H1 (cell line): ENCODE measurements around the gene PPP2R2C. TPM values are rescaled to one million over a fixed set of nuclear protein-coding genes. Genes with fewer than 3 reads are reported as not detected.

Source experiments
- BCL11A ChIP-seq, 2 experiments: IDR thresholded peaks; one replicate each; pipeline ENCODE4 v1.6.1; 2011; ENCODE audit warnings: low read depth in 2 of 2, low read length in 2 of 2, mild to moderate bottlenecking in 2 of 2
- BRCA1 ChIP-seq: IDR thresholded peaks from 2 replicates; pipeline ENCODE4 v1.6.1; 2012; ENCODE audit warnings: low read depth, low read length, improper control_type of control experiment
- KDM1A ChIP-seq: fragments of 200-600, 300-600 bp; sonication (generic); IDR thresholded peaks from 2 replicates; pipeline ENCODE4 v1.7.1; 2016; ENCODE audit warnings: mild to moderate bottlenecking, low read length, borderline replicate concordance
- polyA plus RNA-seq, 7 experiments: library from polyadenylated mRNA; depleted of rRNA in 3 of 7; stranded (reverse) in 5 of 7; unstranded in 2 of 7; fragments of >200 nt in 5 of 7; fragments of 200-250 nt in 2 of 7; gene quantifications; 1 replicate in 5 of 7; 2 replicates in 1 of 7; 4 replicates in 1 of 7; pipeline versions ENCODE4 v1.2.1 to v1.2.3, GENCODE V29; 2011 to 2013; ENCODE audit warnings: missing spikeins in 2 of 7, mixed read lengths in 2 of 7
- total RNA-seq: library from RNA; stranded (reverse); fragmentation: NEBNext Ultra II Directional; extraction: Animal tissue kit (Norgen Biotek cat#: 25700); gene quantifications from 2 replicates; pipeline ENCODE4 v1.2.1, GENCODE V29; 2021
- TF ChIP-seq, protein P1 (sequence below): IDR thresholded peaks from 2 replicates; pipeline ENCODE4 v1.6.1; 2012; ENCODE audit warnings: inconsistent platforms

PPP2R2C gene
- total and polyA plus RNA-seq, 2 of the 8 experiments (the other 6 are each of a cell fraction or from before 2014, with no cell fraction given) = 6.4 TPM

DNA sequence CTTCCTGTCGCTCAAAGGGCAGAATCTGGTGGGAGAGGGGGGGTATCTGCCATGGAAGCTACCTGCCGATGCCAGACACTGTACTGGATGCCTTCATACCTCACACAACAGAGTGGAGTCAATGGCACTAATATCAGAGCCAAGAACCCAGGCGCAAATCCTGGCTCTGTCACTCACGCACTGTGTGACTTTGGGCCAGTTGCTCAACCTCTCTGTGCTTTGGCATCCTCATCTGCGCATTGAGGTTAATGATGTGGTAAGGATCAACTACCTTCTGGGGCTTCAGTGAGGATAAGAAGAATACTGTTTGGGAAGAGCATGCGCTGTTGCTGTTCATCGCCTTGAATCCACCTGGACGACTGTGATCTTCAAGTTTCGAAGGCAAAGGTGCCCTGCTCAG lies 70.6 kb downstream of the PPP2R2C start (continued):
- TF ChIP-seq, protein P1, sequence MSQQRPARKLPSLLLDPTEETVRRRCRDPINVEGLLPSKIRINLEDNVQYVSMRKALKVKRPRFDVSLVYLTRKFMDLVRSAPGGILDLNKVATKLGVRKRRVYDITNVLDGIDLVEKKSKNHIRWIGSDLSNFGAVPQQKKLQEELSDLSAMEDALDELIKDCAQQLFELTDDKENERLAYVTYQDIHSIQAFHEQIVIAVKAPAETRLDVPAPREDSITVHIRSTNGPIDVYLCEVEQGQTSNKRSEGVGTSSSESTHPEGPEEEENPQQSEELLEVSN = no peak
- TF ChIP-seq BCL11A (IDR thresholded peaks at IDR 0.05; ENCODE audit: low read depth in 2 of 2, low read length in 2 of 2) = no peak
- no peak for TF ChIP-seq BRCA1
- no peak; the same call in 1 of the 2 replicates for TF ChIP-seq KDM1A
